KOPT-K1 (cell line): ENCODE data around the gene POMGNT2.

Source experiments
- H3K27ac ChIP-seq: fragments of 200-600 bp; sonication (generic); 2 replicates; pipeline ENCODE4 v1.5.1; 2016; ENCODE audit warnings: antibody characterized with exemption, mild to moderate bottlenecking, low read depth, low read length; ENCODE audit not compliant: poor library complexity, severe bottlenecking
- H3K36me3 ChIP-seq: fragments of 200-600 bp; sonication (generic); 2 replicates; pipeline ENCODE4 v1.5.1; 2017; ENCODE audit warnings: antibody characterized with exemption, mild to moderate bottlenecking, low read length, moderate library complexity; ENCODE audit not compliant: insufficient read depth
- H3K9me3 ChIP-seq: fragments of 200-600 bp; sonication (generic); 2 replicates; pipeline ENCODE4 v1.5.1; 2017; ENCODE audit warnings: antibody characterized with exemption, low read length, mild to moderate bottlenecking; ENCODE audit not compliant: insufficient read depth, poor library complexity, severe bottlenecking

Gene POMGNT2

DNA sequence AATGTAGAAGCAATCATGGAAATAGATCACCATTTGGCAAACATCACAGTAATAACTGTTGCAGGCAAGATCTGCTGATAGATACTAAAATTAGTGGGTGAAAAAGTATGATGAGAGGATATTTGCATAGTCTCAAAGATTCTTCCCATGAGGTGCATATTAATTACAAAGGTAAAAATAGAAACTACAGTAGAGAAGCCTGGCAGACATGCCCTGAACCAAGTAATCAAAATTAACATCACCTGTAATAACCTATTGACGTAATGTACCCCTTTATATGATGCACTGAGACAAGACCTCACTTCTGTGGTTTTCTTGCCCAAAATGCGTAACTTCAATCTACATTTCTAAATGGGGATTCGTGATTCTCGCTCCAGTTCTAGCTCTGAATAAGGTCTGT lies 14.4 kb downstream of the POMGNT2 start:
- no peak overlapping the region for H3K27ac ChIP-seq
- H3K36me3 ChIP-seq, result no peaks in the 10 kb centered on the region
- H3K9me3 ChIP-seq, result no peaks in the 10 kb centered on the region

DNA sequence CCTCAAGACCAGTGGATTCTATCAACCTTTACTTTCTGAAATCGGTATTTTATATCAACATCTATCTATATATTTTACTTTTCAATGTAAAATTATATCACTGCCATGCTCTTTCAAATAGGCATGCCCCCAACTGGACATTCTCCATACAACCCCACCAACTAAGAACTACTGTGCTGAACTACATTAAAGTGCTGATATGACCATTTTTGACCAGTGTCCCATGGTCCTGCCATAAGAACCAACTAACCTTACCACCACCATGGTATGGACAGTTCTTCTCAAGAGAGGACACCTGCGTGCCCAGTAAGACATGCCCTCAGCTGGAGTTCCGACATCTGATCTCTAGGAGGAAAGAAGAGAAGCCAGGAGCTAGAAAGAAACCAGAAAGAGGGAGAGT lies 15.6 kb downstream of the POMGNT2 start:
- no peak overlapping the region for H3K27ac ChIP-seq
- no peaks in the 10 kb centered on the region for H3K9me3 ChIP-seq
- no peaks in the 10 kb centered on the region for H3K36me3 ChIP-seq

DNA sequence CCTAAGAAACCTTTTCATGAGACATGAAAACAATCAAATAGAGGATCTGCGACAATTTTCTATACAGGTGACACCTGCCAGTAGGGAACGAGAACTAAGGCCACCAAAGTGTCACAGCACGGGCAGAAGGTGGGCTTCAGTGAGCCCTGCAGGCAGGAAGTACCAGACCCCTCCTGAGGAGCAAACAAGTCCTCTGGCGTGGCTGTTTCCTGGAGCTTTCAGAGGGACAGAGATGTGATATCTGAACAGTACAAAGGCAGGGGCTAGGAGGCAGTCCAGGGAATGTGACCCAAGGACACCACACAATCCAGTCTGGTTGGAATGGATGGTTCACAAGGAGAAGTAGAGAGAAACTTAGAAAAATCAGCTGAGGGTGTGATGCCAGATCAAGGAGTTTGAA lies 16.8 kb downstream of the POMGNT2 start:
- Histone ChIP-seq H3K36me3 (no peaks in the 10 kb centered on the region), H3K9me3 (no peaks in the 10 kb centered on the region), H3K27ac (no peak overlapping the region)

DNA sequence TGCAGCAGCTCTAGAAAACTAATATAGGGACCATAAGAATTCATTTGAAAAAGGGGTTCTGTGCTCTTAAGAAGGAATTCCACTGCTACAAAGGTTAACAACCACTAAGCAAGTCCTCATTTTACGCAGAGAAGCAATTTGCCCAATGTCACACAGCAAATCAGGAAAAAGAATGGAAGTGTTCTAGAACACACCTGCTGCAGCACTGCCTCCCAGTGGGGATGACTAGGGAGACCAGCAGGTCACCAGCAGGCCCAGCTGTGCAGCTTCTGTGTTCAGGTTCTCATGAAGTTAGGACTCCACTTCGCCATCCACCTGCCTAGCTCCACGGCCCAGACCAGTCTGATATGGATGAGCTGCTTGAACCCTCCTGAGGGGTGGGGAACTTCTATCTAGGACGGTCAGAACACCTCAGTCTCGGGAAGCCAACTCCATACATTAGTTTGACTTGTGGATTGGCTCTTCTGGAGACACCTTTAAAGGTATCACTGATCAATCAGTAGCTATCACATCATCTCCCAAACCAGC lies 18.6 kb downstream of the POMGNT2 start:
- H3K9me3 ChIP-seq, result no peaks in the 10 kb centered on the region
- no peaks in the 10 kb centered on the region for H3K36me3 ChIP-seq
- no peak overlapping the region for H3K27ac ChIP-seq

DNA sequence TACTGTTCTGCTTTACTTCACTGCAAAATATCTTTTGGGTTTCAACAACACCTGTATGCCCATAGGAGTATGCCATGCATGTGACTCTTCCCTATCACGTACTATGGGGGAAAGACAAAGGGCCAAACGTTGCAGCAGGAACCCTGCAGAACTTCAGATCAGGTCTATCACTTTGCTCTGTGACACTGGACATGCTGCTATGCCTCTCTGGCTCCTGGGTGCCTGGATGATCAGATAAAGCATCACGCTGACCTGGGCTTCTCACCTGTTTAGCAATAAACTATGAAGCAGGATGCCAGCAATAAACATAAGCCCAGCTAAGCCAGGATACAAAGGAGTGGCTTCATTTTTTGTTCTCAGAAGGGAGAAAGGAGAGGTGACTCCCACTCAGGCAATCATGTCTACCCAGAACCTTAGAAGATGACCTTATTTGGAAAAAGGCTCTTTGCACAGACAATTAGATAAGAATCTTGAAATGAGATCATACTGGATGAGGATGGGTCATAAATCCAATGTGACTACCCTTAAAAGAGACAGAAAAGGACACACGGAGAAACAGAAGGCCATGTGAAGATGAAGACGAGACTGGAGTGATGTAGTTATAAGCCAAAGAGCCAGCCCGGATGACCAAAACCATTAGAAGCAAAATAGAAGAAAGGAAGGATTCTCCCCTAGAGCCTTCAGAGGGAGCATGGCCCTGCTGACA lies 19.3 kb downstream of the POMGNT2 start:
- H3K27ac ChIP-seq, result no peak overlapping the region
- no peaks in the 10 kb centered on the region for H3K36me3 ChIP-seq
- no peaks in the 10 kb centered on the region for H3K9me3 ChIP-seq

DNA sequence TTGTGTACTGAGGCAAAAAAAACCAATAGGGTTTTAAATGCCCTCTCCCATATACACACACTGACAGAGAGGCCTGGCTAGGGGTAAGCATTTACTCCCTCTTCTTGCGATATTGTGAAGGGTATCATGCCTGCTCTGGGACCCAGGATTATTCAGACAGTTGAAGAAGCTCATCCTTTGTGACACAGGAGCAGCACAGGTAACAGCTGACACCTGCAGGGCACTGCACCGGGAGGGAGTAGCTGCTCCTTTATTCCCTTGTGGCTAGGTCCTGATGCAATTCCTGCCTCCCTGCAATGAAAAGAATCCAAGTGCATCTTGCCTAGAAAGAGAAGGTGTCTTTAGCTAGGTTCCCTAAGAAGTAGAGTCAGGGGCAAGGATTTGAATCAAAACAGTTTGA lies 23.4 kb downstream of the POMGNT2 start:
- Histone ChIP-seq H3K27ac (no peak overlapping the region), H3K9me3 (no peaks in the 10 kb centered on the region), H3K36me3 (peaks cover 37% of the 10 kb centered on the region)

DNA sequence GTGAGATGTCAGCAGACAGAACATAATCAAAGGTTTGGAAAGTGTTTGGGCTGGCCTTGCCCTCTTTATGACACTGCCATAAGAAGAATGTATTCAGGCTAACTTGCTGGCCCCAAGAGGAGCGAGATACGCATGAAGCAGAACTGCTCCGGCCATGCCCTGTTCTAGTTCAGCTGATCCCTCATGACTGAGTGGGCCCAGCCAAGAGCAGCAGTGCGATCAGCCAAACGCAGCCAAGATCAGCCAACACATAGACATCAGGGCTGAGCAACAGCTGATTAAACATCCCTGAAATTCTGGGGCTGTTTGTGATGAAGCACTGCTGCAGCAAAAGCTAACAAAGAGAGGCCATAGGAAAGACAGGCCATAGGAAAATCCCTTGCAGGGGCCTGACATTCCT lies 24.1 kb downstream of the POMGNT2 start:
- H3K9me3 ChIP-seq, result no peaks in the 10 kb centered on the region
- H3K27ac ChIP-seq, result no peak overlapping the region
- peaks cover 37% of the 10 kb centered on the region for H3K36me3 ChIP-seq

DNA sequence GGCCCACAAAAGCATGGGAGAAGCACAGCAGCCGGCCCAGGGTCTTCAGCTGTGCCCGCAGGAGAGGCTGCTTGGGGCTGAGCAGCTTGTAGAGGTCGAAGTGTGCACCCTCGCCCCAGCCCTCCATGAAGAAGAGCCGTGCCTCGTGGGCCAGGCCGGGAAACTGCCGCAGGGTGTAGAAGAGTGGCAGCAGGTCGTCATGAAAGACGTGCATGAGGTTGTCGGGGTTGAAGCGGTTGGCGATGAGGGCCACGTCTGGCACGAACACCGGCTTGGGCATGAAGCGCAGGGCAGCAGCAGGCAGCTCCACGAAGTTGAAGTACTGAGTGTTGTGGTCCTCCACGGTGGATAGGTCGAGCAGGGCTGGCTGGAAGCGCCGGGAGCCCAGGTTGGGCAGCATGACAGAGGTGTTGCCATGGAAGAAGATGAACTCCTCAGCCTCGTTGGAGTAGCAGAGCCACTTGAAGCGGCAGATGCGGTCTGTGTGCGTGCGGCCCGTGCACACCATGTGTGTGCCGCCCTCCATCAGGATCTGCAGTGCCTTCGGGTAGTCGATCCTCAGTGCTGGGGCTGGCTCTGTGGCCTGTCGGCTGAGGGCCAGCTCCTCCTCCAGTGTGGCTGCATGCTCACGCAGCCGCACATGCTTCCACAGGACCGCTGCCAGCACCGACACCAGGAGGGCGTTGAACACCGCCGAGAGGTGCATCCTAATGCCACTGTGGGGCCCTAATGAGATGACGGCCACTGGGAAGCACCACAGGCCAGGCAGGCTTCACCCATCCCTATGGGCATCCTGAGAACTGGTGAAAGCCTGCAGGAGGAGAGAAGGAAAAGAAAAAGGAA lies 24.9 kb downstream of the POMGNT2 start:
- no peaks in the 10 kb centered on the region for H3K9me3 ChIP-seq
- H3K27ac ChIP-seq, result no peak overlapping the region
- H3K36me3 ChIP-seq, result peaks cover 37% of the 10 kb centered on the region

DNA sequence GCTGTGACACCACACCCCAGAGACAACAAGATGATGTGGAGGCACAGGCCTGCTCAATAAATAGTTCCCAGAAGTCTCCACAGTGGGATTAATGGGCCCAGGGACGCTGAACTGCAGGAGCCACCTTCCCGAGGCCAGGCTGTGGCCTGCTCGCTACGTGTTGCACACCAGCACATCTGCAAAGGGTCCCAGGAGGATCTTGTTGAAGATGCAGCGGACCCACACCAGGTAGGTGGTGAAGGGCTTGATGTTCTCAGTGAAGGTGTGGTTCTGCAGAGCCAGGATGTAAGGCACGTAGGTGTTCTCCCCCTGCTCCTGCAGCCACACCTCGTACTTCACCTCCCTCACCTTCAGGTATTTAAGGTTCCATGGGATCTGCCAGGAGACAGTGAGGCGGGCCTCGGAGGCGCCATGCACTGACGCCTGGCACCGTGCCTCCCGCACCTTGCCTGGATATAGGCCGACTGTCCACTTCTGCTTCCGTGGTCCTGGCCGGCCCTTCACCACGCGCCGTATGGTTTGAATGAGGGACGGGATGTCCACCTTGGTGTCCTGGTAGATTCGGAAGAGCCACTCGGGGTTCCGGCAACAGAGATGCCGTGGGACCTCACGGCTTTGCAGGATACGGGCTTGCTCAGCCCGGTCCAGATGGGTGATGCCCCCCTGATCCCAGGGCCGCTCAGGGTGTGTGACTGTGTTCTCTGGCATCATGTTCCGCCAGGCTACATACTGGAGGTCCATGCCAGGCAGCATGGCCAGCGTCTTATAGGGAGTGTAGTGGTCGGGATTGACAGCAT lies 26.1 kb downstream of the POMGNT2 start:
- Histone ChIP-seq H3K9me3 (no peaks in the 10 kb centered on the region), H3K36me3 (peaks cover 37% of the 10 kb centered on the region), H3K27ac (no peak overlapping the region)

DNA sequence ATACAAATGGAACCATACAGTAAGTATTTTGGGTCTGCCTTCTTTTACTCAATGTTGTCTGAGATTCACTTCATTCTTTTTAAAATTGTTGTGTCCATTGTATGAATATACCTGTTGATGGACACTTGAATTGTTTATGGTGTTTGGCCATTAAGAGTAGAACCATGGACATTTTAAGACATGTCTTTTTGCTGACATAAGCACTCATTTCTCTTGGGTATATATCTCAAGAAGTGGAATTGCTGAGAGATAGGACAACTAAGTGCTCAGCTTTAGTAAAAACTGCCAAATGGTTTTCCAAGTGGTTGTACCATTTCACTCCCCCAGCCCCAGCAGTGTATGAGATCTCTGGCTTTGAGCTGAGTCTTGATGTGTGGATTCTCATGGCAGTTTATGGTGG lies 28.2 kb downstream of the POMGNT2 start:
- peaks cover 37% of the 10 kb centered on the region for H3K36me3 ChIP-seq
- no peak overlapping the region for H3K27ac ChIP-seq
- no peaks in the 10 kb centered on the region for H3K9me3 ChIP-seq

DNA sequence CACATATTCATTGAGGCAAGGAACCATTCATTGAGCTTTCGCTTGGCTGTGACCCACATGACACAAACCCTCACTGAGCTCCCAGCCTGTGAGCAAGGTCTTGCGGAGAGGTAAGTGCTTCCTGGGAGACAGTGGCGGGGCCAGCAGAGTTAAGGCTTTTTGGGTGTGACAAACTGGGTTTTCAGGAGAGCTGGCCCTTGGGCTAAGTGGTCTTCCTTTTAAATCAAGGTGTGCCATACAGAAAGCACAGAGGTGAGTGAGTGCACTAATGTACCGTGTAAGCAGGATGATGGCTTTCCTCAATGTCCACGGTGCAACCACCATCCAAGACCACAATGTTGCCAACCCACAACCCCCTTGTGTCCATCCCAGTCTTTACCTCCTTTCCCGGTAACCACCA lies 28.6 kb downstream of the POMGNT2 start:
- H3K9me3 ChIP-seq, result no peaks in the 10 kb centered on the region
- peaks cover 37% of the 10 kb centered on the region for H3K36me3 ChIP-seq
- H3K27ac ChIP-seq, result no peak overlapping the region

DNA sequence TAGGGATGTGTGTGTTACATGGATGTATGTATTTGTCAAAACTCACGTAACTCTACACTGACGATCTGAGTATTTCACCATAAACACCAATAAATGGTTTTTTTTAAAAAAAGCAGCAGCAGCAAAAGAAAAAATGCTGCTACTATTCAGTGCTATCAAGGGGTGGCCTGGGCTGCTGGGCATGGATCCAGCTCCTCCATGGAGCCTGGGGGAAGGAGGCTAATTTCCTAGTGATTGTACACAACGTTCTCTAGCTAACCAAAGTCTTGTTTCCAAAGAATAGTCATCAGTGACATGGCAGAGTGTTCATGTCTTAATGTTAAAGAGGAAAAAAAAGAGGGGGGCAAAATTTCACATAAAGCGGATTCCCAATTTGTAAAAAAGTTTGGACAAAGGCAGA lies 29.0 kb downstream of the POMGNT2 start:
- peaks cover 37% of the 10 kb centered on the region for H3K36me3 ChIP-seq
- no peaks in the 10 kb centered on the region for H3K9me3 ChIP-seq
- no peak overlapping the region for H3K27ac ChIP-seq

DNA sequence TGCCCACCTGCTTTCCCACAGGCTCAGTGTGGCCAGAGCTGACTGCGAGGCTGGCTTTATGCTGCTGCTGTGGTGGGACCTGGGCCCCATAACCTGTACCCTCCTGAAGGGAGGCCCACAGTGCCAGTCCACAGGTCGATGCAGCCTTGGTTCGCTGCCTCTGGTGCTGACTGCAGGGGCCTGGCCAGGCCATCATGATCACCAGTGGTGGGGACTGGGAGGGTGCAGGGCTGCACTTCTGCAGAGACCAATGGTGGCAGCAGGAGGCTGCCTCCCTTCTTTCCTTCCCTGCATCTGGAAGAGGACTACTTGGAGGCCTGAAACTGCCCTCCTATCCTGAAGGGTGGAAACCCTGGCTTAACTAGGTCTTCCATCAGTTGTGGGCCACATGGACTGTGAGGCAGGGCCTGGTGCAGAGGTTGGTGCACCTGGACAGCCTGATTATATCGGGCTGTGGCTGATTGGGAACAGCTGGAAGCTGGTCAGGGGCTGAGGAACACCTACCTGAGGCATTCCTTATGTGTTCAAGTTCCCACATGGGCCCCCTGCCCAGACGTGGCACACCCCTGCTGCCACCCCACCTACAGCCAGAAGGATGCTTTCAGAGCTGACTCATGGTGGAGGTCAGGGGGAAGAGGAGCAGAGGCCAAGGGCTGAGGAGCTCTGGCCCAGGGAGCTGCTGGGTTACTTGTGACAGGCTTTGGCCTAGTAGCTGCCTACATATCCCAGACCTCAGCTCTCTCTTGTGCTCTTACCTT lies 29.8 kb downstream of the POMGNT2 start:
- H3K9me3 ChIP-seq, result no peaks in the 10 kb centered on the region
- peaks cover 35% of the 10 kb centered on the region for H3K36me3 ChIP-seq
- H3K27ac ChIP-seq, result no peak overlapping the region

DNA sequence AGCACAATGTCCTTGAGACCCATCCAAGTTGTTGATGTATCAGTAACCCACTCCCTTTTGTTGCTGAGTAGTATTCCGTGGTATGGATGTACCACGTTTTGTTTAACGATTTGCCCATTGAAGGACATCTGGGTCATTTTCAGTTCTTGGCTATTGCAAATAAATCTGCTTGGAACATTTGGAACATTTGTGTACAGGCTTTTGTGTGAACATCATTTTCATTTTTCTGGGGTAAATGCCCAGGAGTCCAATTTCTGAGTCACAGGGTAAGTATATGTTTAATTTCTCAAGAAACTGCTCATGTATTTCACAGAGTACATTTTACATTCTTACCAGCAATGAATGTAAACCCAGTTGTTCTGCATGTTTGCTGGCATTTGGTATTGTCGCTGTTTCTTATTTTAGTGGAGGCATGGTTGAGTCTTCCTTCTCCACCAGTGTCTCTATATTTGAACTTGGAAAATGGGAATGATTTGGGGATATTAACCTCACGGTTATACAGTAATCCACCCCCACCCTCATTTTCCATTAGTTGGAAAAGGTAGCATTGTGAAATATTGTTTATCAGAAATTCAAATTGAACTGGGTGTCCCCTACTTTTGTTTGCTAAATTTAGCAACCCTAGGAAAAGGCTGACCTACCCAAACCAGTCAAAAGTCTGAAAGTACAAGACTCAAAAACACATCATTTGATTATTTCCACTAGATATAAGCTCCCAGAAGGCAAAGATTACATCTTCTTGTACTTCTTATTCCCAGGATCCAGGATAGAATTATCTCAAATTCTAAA lies 30.8 kb downstream of the POMGNT2 start:
- H3K36me3 ChIP-seq, result peaks cover 25% of the 10 kb centered on the region
- H3K9me3 ChIP-seq, result no peaks in the 10 kb centered on the region
- H3K27ac ChIP-seq, result no peak overlapping the region
